ENCODE results near the gene GPRIN3.
A peak's percentile ranks its signal among the peaks of the same experiment; 100 is the strongest.

GPRIN3 gene

DNA sequence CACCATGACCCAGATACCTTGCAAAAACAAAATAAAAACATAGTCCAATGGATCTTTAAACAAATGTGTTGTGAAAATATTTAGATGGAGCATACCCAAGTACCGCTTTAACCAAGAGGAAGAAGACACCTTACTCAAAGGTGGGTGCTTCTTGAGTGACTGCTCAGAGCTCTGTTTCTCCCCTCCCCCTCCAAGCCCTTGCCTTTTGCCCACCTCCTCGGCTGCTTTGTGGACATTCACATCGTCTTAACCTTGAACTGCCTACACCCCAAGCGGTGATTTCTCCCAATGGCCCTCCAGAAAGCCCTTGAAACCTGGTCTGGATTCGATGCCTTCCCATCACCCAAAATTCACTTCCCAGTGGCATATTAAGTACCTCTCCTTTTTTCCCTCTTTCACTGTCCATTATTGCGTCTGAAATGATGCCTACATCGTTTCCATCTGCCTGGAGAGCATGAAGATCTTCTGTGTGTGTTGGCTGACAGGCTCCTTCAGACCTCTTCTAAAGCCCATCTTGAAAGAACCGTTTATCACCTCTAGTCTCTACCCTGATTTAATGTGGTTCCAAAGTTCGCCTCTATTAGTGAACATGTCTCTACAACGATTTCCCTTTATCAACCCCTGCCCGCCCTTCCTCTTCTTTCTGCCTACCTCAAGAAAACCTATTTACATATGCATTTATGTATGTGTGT lies 968 bp downstream of the GPRIN3 start:
- peak overlapping the region; percentile 94 for H3K27ac Mint-ChIP-seq
- peaks cover 55% of the 10 kb centered on the region for H3K4me1 Mint-ChIP-seq (ENCODE audit: low read depth)
- H3K27me3 Mint-ChIP-seq (ENCODE audit: low read depth), result no peaks in the 10 kb centered on the region

GRCh38 chr4:89305712-89306437 lies 1.7 kb downstream of the GPRIN3 start:
- H3K27ac Mint-ChIP-seq, result peak overlapping the region; percentile 94
- no peak for DNase-seq (ENCODE audit: low spot score)
- H3K36me3 Mint-ChIP-seq (ENCODE audit: low read depth), result peaks cover 40% of the 10 kb centered on the region
- H3K27me3 Mint-ChIP-seq (ENCODE audit: low read depth), result no peaks in the 10 kb centered on the region
- H3K4me1 Mint-ChIP-seq (ENCODE audit: low read depth), result peaks cover 58% of the 10 kb centered on the region
- H3K4me3 Mint-ChIP-seq, result peak overlapping the region; percentile 96
- no peaks in the 10 kb centered on the region for H3K9me3 Mint-ChIP-seq

More for the DNA sequence above, 968 bp downstream of the GPRIN3 start:
- H3K4me3 Mint-ChIP-seq, result peak overlapping the region; percentile 96
- peaks cover 36% of the 10 kb centered on the region for H3K36me3 Mint-ChIP-seq (ENCODE audit: low read depth)
- DNase-seq (ENCODE audit: low spot score), result no peak
- no peaks in the 10 kb centered on the region for H3K9me3 Mint-ChIP-seq

DNA sequence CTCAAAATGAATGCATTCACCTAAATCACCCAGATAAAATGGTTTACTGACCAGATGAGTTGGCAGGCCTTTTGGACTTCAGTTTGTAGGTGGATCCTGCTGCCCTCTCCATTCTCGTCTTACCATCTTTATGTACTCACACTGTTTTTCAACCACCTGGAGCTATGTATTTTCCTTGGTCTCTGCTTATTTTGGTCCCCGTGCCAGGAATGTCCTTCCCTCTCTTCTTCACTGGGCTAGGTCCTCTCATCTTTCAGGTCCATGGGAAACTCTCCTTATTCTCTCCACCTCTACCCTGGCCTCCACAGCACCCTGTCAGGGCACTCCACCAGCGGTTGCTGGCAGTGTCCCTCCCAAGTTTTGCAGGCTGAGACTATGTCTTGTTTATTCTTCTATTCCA lies 2.6 kb downstream of the GPRIN3 start:
- peaks cover 43% of the 10 kb centered on the region for H3K36me3 Mint-ChIP-seq (ENCODE audit: low read depth)
- no peak for DNase-seq (ENCODE audit: low spot score)
- H3K27me3 Mint-ChIP-seq (ENCODE audit: low read depth), result no peaks in the 10 kb centered on the region
- peak overlapping the region; percentile 80 for H3K27ac Mint-ChIP-seq
- peaks cover 60% of the 10 kb centered on the region for H3K4me1 Mint-ChIP-seq (ENCODE audit: low read depth)
- H3K9me3 Mint-ChIP-seq, result no peaks in the 10 kb centered on the region
- H3K4me3 Mint-ChIP-seq, result peak overlapping the region; percentile 96

- H3K4me3 Mint-ChIP-seq, result peak overlapping the region; percentile 96
- no peaks in the 10 kb centered on the region for H3K27me3 Mint-ChIP-seq (ENCODE audit: low read depth)
- H3K27ac Mint-ChIP-seq, result peak overlapping the region; percentile 83
- H3K9me3 Mint-ChIP-seq, result no peaks in the 10 kb centered on the region
- H3K4me1 Mint-ChIP-seq (ENCODE audit: low read depth), result peaks cover 59% of the 10 kb centered on the region
- H3K36me3 Mint-ChIP-seq (ENCODE audit: low read depth), result peaks cover 46% of the 10 kb centered on the region
- DNase-seq (ENCODE audit: low spot score), result no peak
Measured at GRCh38 chr4:89303814-89304388, 3.7 kb downstream of the GPRIN3 start.

GRCh38 chr4:89303177-89303576 lies 4.4 kb downstream of the GPRIN3 start:
- Mint-ChIP-seq H3K9me3 (no peaks in the 10 kb centered on the region), H3K4me1 (ENCODE audit: low read depth) (peaks cover 58% of the 10 kb centered on the region), H3K27ac (peak overlapping the region; percentile 90), H3K36me3 (ENCODE audit: low read depth) (peaks cover 46% of the 10 kb centered on the region), H3K4me3 (peak overlapping the region; percentile 85), H3K27me3 (ENCODE audit: low read depth) (no peaks in the 10 kb centered on the region)
- no peak for DNase-seq (ENCODE audit: low spot score)

DNA sequence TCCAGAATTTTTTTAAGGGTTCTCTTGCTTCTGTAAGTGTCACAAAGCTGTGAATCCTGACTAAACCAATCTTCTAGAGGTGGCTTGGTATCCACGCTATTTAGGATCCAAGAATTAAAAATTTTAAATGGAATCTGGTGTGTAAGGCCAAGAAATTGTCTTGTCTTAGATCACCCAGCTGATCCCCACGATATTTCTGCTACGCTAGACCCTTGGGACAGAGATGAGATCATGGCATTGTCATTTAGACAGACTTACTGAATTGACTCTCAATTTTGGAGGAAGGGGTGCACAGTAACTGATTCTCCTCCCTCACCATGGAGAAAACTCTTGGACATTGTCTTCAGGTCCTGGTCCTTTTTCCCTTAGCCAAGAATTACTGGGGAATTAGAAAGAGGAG lies 5.7 kb downstream of the GPRIN3 start:
- H3K9me3 Mint-ChIP-seq, result no peaks in the 10 kb centered on the region
- H3K4me3 Mint-ChIP-seq, result peak overlapping the region; percentile 81
- H3K27me3 Mint-ChIP-seq (ENCODE audit: low read depth), result no peaks in the 10 kb centered on the region
- no peak for DNase-seq (ENCODE audit: low spot score)
- peak overlapping the region; percentile 92 for H3K27ac Mint-ChIP-seq
- H3K36me3 Mint-ChIP-seq (ENCODE audit: low read depth), result peaks cover 53% of the 10 kb centered on the region
- peaks cover 69% of the 10 kb centered on the region for H3K4me1 Mint-ChIP-seq (ENCODE audit: low read depth)

DNA sequence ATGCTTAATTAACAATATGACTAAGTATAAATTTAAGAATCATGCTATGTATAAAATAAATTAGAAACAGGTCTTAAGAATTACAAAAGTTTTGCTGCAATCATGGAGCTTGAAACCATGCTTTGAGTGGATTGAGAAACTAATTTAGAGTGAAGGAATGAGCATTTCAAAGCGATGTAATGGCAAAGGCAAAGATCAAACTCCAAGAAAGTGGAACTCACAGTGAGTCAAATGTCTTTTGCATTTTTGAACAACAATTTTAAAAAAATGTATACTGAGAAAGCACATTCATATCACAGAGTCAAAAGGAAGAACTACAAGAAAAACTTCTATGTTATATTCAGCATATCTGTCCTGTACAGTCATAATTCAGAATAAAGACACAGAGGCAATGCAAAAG lies 6.6 kb downstream of the GPRIN3 start:
- Mint-ChIP-seq H3K9me3 (no peaks in the 10 kb centered on the region), H3K4me1 (ENCODE audit: low read depth) (peaks cover 69% of the 10 kb centered on the region), H3K4me3 (peak overlapping the region; percentile 81), H3K27ac (peak overlapping the region; percentile 92), H3K36me3 (ENCODE audit: low read depth) (peaks cover 47% of the 10 kb centered on the region), H3K27me3 (ENCODE audit: low read depth) (no peaks in the 10 kb centered on the region)
- no peak for DNase-seq (ENCODE audit: low spot score)

GRCh38 chr4:89300499-89300898 lies 7.1 kb downstream of the GPRIN3 start:
- H3K36me3 Mint-ChIP-seq (ENCODE audit: low read depth), result peaks cover 43% of the 10 kb centered on the region
- H3K4me3 Mint-ChIP-seq, result peak overlapping the region; percentile 70

DNA sequence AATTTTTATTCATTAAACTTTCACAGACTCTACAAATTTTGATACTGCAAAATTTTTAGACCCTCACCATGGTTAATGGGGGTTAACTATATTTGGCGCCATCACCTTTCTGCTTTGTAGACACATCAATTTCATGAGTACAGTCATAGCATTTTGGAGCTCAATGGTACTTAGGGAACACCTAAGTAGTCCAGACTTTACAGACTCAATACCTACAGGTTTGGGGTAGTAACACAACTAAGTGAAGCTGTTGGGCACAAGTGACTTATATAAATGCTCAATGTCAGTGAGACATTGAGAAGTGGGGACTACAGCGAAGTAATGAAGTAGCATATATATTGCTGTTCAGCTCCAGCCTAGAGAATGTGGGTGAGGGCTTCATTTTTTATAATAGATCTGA lies 7.5 kb downstream of the GPRIN3 start:
- no peaks in the 10 kb centered on the region for H3K9me3 Mint-ChIP-seq
- peaks cover 66% of the 10 kb centered on the region for H3K4me1 Mint-ChIP-seq (ENCODE audit: low read depth)
- H3K4me3 Mint-ChIP-seq, result peak overlapping the region; percentile 70
- no peak for DNase-seq (ENCODE audit: low spot score)
- H3K36me3 Mint-ChIP-seq (ENCODE audit: low read depth), result peaks cover 44% of the 10 kb centered on the region
- peak overlapping the region; percentile 86 for H3K27ac Mint-ChIP-seq
- no peaks in the 10 kb centered on the region for H3K27me3 Mint-ChIP-seq (ENCODE audit: low read depth)

More at GRCh38 chr4:89300499-89300898, 7.1 kb downstream of the GPRIN3 start:
- Mint-ChIP-seq H3K9me3 (no peaks in the 10 kb centered on the region), H3K27ac (peak overlapping the region; percentile 86), H3K4me1 (ENCODE audit: low read depth) (peaks cover 66% of the 10 kb centered on the region), H3K27me3 (ENCODE audit: low read depth) (no peaks in the 10 kb centered on the region)
- DNase-seq (ENCODE audit: low spot score), result no peak

- peaks cover 69% of the 10 kb centered on the region for H3K4me1 Mint-ChIP-seq (ENCODE audit: low read depth)
- peak overlapping the region; percentile 97 for H3K27ac Mint-ChIP-seq
- no peaks in the 10 kb centered on the region for H3K9me3 Mint-ChIP-seq
- H3K27me3 Mint-ChIP-seq (ENCODE audit: low read depth), result no peaks in the 10 kb centered on the region
- H3K36me3 Mint-ChIP-seq (ENCODE audit: low read depth), result peaks cover 44% of the 10 kb centered on the region
- H3K4me3 Mint-ChIP-seq, result peak overlapping the region; percentile 85
- no peak for DNase-seq (ENCODE audit: low spot score)
Measured at GRCh38 chr4:89299153-89299791, 8.3 kb downstream of the GPRIN3 start.

GRCh38 chr4:89298788-89299152 lies 8.8 kb downstream of the GPRIN3 start:
- peak overlapping the region; percentile 97 for H3K27ac Mint-ChIP-seq
- H3K9me3 Mint-ChIP-seq, result no peaks in the 10 kb centered on the region
- peaks cover 69% of the 10 kb centered on the region for H3K4me1 Mint-ChIP-seq (ENCODE audit: low read depth)
- no peak for DNase-seq (ENCODE audit: low spot score)
- peaks cover 40% of the 10 kb centered on the region for H3K36me3 Mint-ChIP-seq (ENCODE audit: low read depth)
- H3K4me3 Mint-ChIP-seq, result peak overlapping the region; percentile 85
- H3K27me3 Mint-ChIP-seq (ENCODE audit: low read depth), result no peaks in the 10 kb centered on the region

GRCh38 chr4:89298155-89298554 lies 9.4 kb downstream of the GPRIN3 start:
- Mint-ChIP-seq H3K36me3 (ENCODE audit: low read depth) (peaks cover 41% of the 10 kb centered on the region), H3K4me1 (ENCODE audit: low read depth) (peaks cover 72% of the 10 kb centered on the region), H3K27me3 (ENCODE audit: low read depth) (no peaks in the 10 kb centered on the region), H3K27ac (peak overlapping the region; percentile 97), H3K4me3 (peak overlapping the region; percentile 82), H3K9me3 (no peaks in the 10 kb centered on the region)
- no peak for DNase-seq (ENCODE audit: low spot score)

DNA sequence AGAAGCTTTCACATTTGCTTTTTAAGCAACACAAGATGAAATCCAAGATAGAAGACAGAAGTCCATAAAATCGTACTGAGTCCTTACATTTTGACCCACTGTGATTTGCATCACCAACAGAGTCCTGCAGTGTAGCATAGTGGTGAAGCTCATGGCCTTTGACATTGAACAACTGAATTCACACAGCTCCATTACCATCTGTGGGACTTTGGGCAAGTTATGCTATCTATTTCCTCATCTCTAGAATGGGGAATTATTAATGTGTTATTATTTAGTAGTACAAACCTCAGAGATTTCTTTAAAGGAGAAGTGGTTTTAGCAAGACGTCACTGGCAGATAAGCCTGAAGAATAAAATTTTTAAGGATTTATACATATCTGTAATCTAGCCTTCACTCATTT lies 10.7 kb downstream of the GPRIN3 start:
- Mint-ChIP-seq H3K27me3 (ENCODE audit: low read depth) (no peaks in the 10 kb centered on the region), H3K4me1 (ENCODE audit: low read depth) (peaks cover 73% of the 10 kb centered on the region), H3K36me3 (ENCODE audit: low read depth) (peaks cover 45% of the 10 kb centered on the region), H3K27ac (peak overlapping the region; percentile 87), H3K4me3 (peak overlapping the region; percentile 75), H3K9me3 (no peaks in the 10 kb centered on the region)
- DNase-seq (ENCODE audit: low spot score), result no peak

- Mint-ChIP-seq H3K27ac (peak overlapping the region; percentile 87), H3K27me3 (ENCODE audit: low read depth) (no peaks in the 10 kb centered on the region), H3K4me3 (peak overlapping the region; percentile 75), H3K9me3 (no peaks in the 10 kb centered on the region), H3K36me3 (ENCODE audit: low read depth) (peaks cover 49% of the 10 kb centered on the region), H3K4me1 (ENCODE audit: low read depth) (peaks cover 73% of the 10 kb centered on the region)
- DNase-seq (ENCODE audit: low spot score), result no peak
Measured at GRCh38 chr4:89296399-89296798, 11.2 kb downstream of the GPRIN3 start.

Data from T-helper 2 cell treated with Interferon-gamma antibody and Interleukin-4, amounts not matched to agents 5 μg/mL and 100 μg/mL, for 36 hours (primary cell).